HepG2 (cell line): Measurements from ENCODE around the gene MYEOV. TPM values are rescaled to one million over a fixed set of nuclear protein-coding genes. Genes with fewer than 3 reads are reported as not detected.

Experiments used
- ATF1 ChIP-seq: IDR thresholded peaks from 2 replicates; pipeline ENCODE4 v1.6.1; 2016; ENCODE audit warnings: mild to moderate bottlenecking, control low read depth
- HDAC6 ChIP-seq: fragments of 200-600 bp; sonication (generic); IDR thresholded peaks from 2 replicates; pipeline ENCODE4 v1.7.0; 2017; ENCODE audit warnings: mild to moderate bottlenecking, antibody characterized with exemption, low read length, low read depth
- JUND ChIP-seq: sonication (generic); formaldehyde crosslinking; IDR thresholded peaks from 2 replicates; pipeline ENCODE4 v1.8.0; 2022; ENCODE audit warnings: mild to moderate bottlenecking, missing genetic modification reagents
- MIER2 ChIP-seq: IDR thresholded peaks from 2 replicates; pipeline ENCODE4 v1.6.1; 2016; ENCODE audit warnings: missing biosample characterization, missing genetic modification reagents
- NR2F2 ChIP-seq: IDR thresholded peaks from 2 replicates; pipeline ENCODE4 v1.6.1; 2012; ENCODE audit warnings: low read depth, inconsistent platforms, borderline replicate concordance
- ZKSCAN8 ChIP-seq: IDR thresholded peaks from 2 replicates; pipeline ENCODE4 v1.6.1; 2016; ENCODE audit warnings: borderline replicate concordance, missing genetic modification reagents, missing compliant biosample characterization
- ZNF549 ChIP-seq: sonication (generic); formaldehyde crosslinking; IDR thresholded peaks from 2 replicates; pipeline ENCODE4 v1.5.0; 2020; ENCODE audit warnings: missing genetic modification reagents
- ZNF552 ChIP-seq: sonication (generic); formaldehyde crosslinking; IDR thresholded peaks from 2 replicates; pipeline ENCODE4 v1.9.0; 2022; ENCODE audit warnings: missing genetic modification reagents, mild to moderate bottlenecking, borderline replicate concordance
- polyA plus RNA-seq, 8 experiments: library from polyadenylated mRNA; depleted of rRNA in 3 of 8; stranded (reverse) in 7 of 8; unstranded in 1 of 8; fragments of >200 nt; fragmentation: Illumina TruSeq in 4 of 8; extraction: Trizol in 4 of 8; gene quantifications; 2 replicates each; pipeline versions ENCODE4 v1.2.1 to v1.2.3, GENCODE V29; 2011 to 2016; ENCODE audit warnings: low read depth in 4 of 8, missing spikeins in 1 of 8, mixed read lengths in 1 of 8; ENCODE audit not compliant: insufficient read depth in 1 of 8
- total RNA-seq, 5 experiments: library from RNA; depleted of rRNA; stranded (reverse); fragments of >200 nt; fragmentation: Illumina TruSeq; extraction: Trizol; gene quantifications; 2 replicates each; pipeline ENCODE4 v1.2.3, GENCODE V29; 2016; ENCODE audit warnings: low read depth in 1 of 5
- TF ChIP-seq, protein P1 (sequence below): sonication (generic); formaldehyde crosslinking; IDR thresholded peaks from 2 replicates; pipeline ENCODE4 v1.4.0; 2020; ENCODE audit warnings: mild to moderate bottlenecking, missing genetic modification reagents
- TF ChIP-seq, protein P2 (sequence below): sonication (generic); formaldehyde crosslinking; IDR thresholded peaks from 2 replicates; pipeline ENCODE4 v1.9.0; 2022; ENCODE audit warnings: missing genetic modification reagents, mild to moderate bottlenecking, borderline replicate concordance
- TF ChIP-seq, protein P3 (sequence below): conservative IDR thresholded peaks from 2 replicates; pipeline ENCODE4 v1.6.1; 2018; ENCODE audit warnings: missing genetic modification reagents
- TF ChIP-seq, protein P4 (sequence below): sonication (generic); formaldehyde crosslinking; IDR thresholded peaks from 2 replicates; pipeline ENCODE4 v1.5.1; 2020; ENCODE audit warnings: mild to moderate bottlenecking, missing genetic modification reagents, moderate library complexity
- TF ChIP-seq, protein P5 (sequence below): sonication (generic); formaldehyde crosslinking; IDR thresholded peaks from 2 replicates; pipeline ENCODE4 v1.8.1; 2023; ENCODE audit warnings: mild to moderate bottlenecking, inconsistent platforms, moderate library complexity, missing genetic modification reagents, borderline replicate concordance
- TF ChIP-seq, protein P6 (sequence below): sonication (generic); formaldehyde crosslinking; conservative IDR thresholded peaks from 2 replicates; pipeline ENCODE4 v1.4.0; 2020; ENCODE audit warnings: mild to moderate bottlenecking, missing genetic modification reagents, moderate library complexity

Gene MYEOV
- total and polyA plus RNA-seq, 2 of the 13 experiments (the other 11 are each of a cell fraction or from before 2014, with no cell fraction given), result 0.33 to 1.8 TPM

DNA sequence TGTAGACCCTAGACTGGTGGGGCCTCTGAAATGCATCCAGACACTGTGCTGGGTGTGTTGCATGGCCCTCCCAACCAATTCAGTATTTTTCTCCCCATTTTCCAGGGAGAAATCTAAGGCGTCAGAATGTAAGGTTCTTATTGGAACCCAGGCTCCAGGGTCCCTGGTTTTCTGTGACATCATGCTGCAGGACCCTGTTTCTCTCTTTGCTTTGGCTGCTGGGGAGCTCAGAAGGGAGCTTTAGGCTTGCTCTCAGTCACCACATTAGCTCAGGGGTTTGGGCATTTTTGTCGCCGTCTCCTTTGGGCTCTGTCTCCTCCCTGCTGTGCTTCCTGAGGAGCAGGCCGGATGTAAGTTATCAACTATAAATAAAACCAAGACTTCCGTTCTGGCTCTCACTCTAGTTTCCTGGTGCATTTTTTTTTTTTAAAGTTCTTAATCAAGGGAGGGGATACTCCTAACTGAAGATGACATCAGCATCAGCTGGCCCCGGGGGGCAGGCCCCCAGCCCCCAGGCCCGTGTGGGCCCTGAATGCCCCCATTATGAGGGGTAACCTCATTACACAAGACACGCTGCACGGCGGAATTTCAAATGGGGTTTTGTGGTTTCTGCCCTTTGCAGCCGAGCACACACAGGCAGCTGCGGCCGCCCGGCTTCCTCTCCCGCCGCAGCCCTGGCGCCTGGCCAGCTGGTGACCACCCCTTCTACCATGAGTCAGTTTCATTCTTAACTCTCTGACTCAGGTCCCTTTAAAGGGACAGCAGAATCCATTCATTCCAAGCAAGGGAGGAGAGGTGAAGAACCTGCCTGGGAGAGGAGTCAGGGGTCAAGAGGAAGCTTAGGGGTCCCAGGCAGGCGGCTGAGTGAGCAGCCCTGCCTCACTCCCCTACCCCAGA lies 3.2 kb downstream of the MYEOV start (continued):
- TF ChIP-seq, protein P1, sequence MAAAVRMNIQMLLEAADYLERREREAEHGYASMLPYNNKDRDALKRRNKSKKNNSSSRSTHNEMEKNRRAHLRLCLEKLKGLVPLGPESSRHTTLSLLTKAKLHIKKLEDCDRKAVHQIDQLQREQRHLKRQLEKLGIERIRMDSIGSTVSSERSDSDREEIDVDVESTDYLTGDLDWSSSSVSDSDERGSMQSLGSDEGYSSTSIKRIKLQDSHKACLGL (CRISPR knock-in tag), result no peak
- TF ChIP-seq, protein P2, sequence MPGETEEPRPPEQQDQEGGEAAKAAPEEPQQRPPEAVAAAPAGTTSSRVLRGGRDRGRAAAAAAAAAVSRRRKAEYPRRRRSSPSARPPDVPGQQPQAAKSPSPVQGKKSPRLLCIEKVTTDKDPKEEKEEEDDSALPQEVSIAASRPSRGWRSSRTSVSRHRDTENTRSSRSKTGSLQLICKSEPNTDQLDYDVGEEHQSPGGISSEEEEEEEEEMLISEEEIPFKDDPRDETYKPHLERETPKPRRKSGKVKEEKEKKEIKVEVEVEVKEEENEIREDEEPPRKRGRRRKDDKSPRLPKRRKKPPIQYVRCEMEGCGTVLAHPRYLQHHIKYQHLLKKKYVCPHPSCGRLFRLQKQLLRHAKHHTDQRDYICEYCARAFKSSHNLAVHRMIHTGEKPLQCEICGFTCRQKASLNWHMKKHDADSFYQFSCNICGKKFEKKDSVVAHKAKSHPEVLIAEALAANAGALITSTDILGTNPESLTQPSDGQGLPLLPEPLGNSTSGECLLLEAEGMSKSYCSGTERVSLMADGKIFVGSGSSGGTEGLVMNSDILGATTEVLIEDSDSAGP, result peak; percentile 97
- TF ChIP-seq ZKSCAN8 (CRISPR knock-in tag) (no peak), ATF1 (CRISPR knock-in tag) (no peak), ZNF549 (no peak), NR2F2 (no peak), JUND (CRISPR knock-in tag) (no peak), HDAC6 (no peak), MIER2 (no peak), ZNF552 (CRISPR knock-in tag) (no peak)
- TF ChIP-seq, protein P3, sequence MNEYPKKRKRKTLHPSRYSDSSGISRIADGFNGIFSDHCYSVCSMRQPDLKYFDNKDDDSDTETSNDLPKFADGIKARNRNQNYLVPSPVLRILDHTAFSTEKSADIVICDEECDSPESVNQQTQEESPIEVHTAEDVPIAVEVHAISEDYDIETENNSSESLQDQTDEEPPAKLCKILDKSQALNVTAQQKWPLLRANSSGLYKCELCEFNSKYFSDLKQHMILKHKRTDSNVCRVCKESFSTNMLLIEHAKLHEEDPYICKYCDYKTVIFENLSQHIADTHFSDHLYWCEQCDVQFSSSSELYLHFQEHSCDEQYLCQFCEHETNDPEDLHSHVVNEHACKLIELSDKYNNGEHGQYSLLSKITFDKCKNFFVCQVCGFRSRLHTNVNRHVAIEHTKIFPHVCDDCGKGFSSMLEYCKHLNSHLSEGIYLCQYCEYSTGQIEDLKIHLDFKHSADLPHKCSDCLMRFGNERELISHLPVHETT (CRISPR knock-in tag), result no peak
- TF ChIP-seq, protein P4, sequence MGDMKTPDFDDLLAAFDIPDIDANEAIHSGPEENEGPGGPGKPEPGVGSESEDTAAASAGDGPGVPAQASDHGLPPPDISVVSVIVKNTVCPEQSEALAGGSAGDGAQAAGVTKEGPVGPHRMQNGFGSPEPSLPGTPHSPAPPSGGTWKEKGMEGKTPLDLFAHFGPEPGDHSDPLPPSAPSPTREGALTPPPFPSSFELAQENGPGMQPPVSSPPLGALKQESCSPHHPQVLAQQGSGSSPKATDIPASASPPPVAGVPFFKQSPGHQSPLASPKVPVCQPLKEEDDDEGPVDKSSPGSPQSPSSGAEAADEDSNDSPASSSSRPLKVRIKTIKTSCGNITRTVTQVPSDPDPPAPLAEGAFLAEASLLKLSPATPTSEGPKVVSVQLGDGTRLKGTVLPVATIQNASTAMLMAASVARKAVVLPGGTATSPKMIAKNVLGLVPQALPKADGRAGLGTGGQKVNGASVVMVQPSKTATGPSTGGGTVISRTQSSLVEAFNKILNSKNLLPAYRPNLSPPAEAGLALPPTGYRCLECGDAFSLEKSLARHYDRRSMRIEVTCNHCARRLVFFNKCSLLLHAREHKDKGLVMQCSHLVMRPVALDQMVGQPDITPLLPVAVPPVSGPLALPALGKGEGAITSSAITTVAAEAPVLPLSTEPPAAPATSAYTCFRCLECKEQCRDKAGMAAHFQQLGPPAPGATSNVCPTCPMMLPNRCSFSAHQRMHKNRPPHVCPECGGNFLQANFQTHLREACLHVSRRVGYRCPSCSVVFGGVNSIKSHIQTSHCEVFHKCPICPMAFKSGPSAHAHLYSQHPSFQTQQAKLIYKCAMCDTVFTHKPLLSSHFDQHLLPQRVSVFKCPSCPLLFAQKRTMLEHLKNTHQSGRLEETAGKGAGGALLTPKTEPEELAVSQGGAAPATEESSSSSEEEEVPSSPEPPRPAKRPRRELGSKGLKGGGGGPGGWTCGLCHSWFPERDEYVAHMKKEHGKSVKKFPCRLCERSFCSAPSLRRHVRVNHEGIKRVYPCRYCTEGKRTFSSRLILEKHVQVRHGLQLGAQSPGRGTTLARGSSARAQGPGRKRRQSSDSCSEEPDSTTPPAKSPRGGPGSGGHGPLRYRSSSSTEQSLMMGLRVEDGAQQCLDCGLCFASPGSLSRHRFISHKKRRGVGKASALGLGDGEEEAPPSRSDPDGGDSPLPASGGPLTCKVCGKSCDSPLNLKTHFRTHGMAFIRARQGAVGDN (CRISPR knock-in tag), result peak; percentile 25
- TF ChIP-seq, protein P5, sequence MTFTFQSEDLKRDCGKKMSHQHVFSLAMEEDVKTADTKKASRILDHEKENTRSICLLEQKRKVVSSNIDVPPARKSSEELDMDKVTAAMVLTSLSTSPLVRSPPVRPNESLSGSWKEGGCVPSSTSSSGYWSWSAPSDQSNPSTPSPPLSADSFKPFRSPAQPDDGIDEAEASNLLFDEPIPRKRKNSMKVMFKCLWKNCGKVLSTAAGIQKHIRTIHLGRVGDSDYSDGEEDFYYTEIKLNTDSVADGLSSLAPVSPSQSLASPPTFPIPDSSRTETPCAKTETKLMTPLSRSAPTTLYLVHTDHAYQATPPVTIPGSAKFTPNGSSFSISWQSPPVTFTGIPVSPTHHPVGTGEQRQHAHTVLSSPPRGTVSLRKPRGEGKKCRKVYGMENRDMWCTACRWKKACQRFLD, result 0 out of 2 replicates have a peak, but pooled peaks have one; percentile 1
- TF ChIP-seq, protein P6, sequence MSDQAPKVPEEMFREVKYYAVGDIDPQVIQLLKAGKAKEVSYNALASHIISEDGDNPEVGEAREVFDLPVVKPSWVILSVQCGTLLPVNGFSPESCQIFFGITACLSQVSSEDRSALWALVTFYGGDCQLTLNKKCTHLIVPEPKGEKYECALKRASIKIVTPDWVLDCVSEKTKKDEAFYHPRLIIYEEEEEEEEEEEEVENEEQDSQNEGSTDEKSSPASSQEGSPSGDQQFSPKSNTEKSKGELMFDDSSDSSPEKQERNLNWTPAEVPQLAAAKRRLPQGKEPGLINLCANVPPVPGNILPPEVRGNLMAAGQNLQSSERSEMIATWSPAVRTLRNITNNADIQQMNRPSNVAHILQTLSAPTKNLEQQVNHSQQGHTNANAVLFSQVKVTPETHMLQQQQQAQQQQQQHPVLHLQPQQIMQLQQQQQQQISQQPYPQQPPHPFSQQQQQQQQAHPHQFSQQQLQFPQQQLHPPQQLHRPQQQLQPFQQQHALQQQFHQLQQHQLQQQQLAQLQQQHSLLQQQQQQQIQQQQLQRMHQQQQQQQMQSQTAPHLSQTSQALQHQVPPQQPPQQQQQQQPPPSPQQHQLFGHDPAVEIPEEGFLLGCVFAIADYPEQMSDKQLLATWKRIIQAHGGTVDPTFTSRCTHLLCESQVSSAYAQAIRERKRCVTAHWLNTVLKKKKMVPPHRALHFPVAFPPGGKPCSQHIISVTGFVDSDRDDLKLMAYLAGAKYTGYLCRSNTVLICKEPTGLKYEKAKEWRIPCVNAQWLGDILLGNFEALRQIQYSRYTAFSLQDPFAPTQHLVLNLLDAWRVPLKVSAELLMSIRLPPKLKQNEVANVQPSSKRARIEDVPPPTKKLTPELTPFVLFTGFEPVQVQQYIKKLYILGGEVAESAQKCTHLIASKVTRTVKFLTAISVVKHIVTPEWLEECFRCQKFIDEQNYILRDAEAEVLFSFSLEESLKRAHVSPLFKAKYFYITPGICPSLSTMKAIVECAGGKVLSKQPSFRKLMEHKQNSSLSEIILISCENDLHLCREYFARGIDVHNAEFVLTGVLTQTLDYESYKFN (CRISPR knock-in tag), result no peak
